Measurements from ENCODE around the gene NGEF. TPM values are rescaled to one million over a fixed set of nuclear protein-coding genes. Genes with fewer than 3 reads are reported as not detected.

The NGEF gene
- total RNA-seq, 1 donor from 2014 or later, result 0.53 TPM

GRCh38 chr2:233059797-233060500, 46.9 kb upstream of the NGEF start, which contains the start of gene INPP5D:
Gene INPP5D (plus strand): TSS chr2:233060342. CDS start chr2:233060479, 137 bp downstream.
- Histone ChIP-seq H3K27me3 (ENCODE audit: control insufficient read depth, insufficient read depth, low read length) (peaks cover 4% of the 10 kb centered on the region), H3K36me3 (ENCODE audit: control insufficient read depth, insufficient read depth, low read length) (no peaks in the 10 kb centered on the region), H3K4me3 (ENCODE audit: low read depth, low read length) (no peak within 1 kb of the TSS)
- no peak for DNase-seq (ENCODE audit: low read depth)
- TF ChIP-seq CTCF (IDR thresholded peaks at IDR 0.05; ENCODE audit: insufficient read depth, low read length, severe bottlenecking), result no peak
- FAIRE-seq, result no peak

- no peak for FAIRE-seq
Measured at GRCh38 chr2:233059547-233059796, 46.4 kb upstream of the NGEF start.

GRCh38 chr2:233058717-233059546, 45.9 kb upstream of the NGEF start:
- DNase-seq (ENCODE audit: low read depth) (no peak), FAIRE-seq (no peak)
- Histone ChIP-seq H3K27me3 (ENCODE audit: control insufficient read depth, insufficient read depth, low read length) (peaks cover 4% of the 10 kb centered on the region), H3K36me3 (ENCODE audit: control insufficient read depth, insufficient read depth, low read length) (no peaks in the 10 kb centered on the region), H3K4me3 (ENCODE audit: low read depth, low read length) (no peak overlapping the region)
- TF ChIP-seq CTCF (IDR thresholded peaks at IDR 0.05; ENCODE audit: insufficient read depth, low read length, severe bottlenecking), result no peak

More at GRCh38 chr2:233059547-233059796, 46.4 kb upstream of the NGEF start:
- H3K36me3 ChIP-seq (ENCODE audit: control insufficient read depth, insufficient read depth, low read length), result no peaks in the 10 kb centered on the region
- DNase-seq (ENCODE audit: low read depth), result no peak
- peaks cover 4% of the 10 kb centered on the region for H3K27me3 ChIP-seq (ENCODE audit: control insufficient read depth, insufficient read depth, low read length)
- H3K4me3 ChIP-seq (ENCODE audit: low read depth, low read length), result no peak overlapping the region
- TF ChIP-seq CTCF (IDR thresholded peaks at IDR 0.05; ENCODE audit: insufficient read depth, low read length, severe bottlenecking), result no peak

GRCh38 chr2:233056961-233057605, 44.0 kb upstream of the NGEF start:
- no peaks in the 10 kb centered on the region for H3K36me3 ChIP-seq (ENCODE audit: control insufficient read depth, insufficient read depth, low read length)
- no peaks in the 10 kb centered on the region for H3K27me3 ChIP-seq (ENCODE audit: control insufficient read depth, insufficient read depth, low read length)
- FAIRE-seq (no peak), DNase-seq (ENCODE audit: low read depth) (no peak)
- no peak overlapping the region for H3K4me3 ChIP-seq (ENCODE audit: low read depth, low read length)
- TF ChIP-seq CTCF (IDR thresholded peaks at IDR 0.05; ENCODE audit: insufficient read depth, low read length, severe bottlenecking), result no peak

- FAIRE-seq (no peak), DNase-seq (ENCODE audit: low read depth) (no peak)
- Histone ChIP-seq H3K36me3 (ENCODE audit: control insufficient read depth, insufficient read depth, low read length) (no peaks in the 10 kb centered on the region), H3K27me3 (ENCODE audit: control insufficient read depth, insufficient read depth, low read length) (no peaks in the 10 kb centered on the region), H3K4me3 (ENCODE audit: low read depth, low read length) (no peak overlapping the region)
- no peak for TF ChIP-seq CTCF (IDR thresholded peaks at IDR 0.05; ENCODE audit: insufficient read depth, low read length, severe bottlenecking)
Measured at GRCh38 chr2:233055362-233055761, 42.3 kb upstream of the NGEF start.
